Lower lobe of right lung (tissue), 2 donors: ENCODE results near the gene PHACTR1. TPM values are rescaled to one million over a fixed set of nuclear protein-coding genes. Genes with fewer than 3 reads are reported as not detected.

Experiments
- ATAC-seq, 2 donors: fragments of 200-7000 bp; cut with Tn5 transposase; one replicate each; pipeline ENCODE4 v1.9.1; 2020 to 2022; ENCODE audit warnings: mild to moderate bottlenecking in 2 of 2, moderate library complexity in 2 of 2
- DNase-seq: peaks from one replicate; pipeline ENCODE4 v3.0.0-alpha.2; 2020
- H3K27ac ChIP-seq: fragments of 200-600 bp; one replicate; pipeline ENCODE4 v1.8.0; 2022
- H3K27me3 ChIP-seq: fragments of 200-600 bp; one replicate; pipeline ENCODE4 v1.8.0; 2022; ENCODE audit warnings: low read depth
- H3K36me3 ChIP-seq: fragments of 200-600 bp; one replicate; pipeline ENCODE4 v1.8.0; 2022; ENCODE audit warnings: mild to moderate bottlenecking
- H3K4me1 ChIP-seq: fragments of 200-600 bp; one replicate; pipeline ENCODE4 v1.8.0; 2022
- H3K4me3 ChIP-seq: fragments of 200-600 bp; one replicate; pipeline ENCODE4 v1.8.0; 2022; ENCODE audit warnings: mild to moderate bottlenecking
- H3K9me3 ChIP-seq: fragments of 200-600 bp; one replicate; pipeline ENCODE4 v1.8.0; 2022
- CTCF ChIP-seq: fragments of 200-600 bp; IDR thresholded peaks from one replicate; pipeline ENCODE4 v1.8.0; 2022; ENCODE audit warnings: antibody characterized with exemption, mild to moderate bottlenecking
- intact Hi-C: fragments of 100-400 bp; cut with DNase I; formaldehyde crosslinking; loops from one replicate; pipeline ENCODE4 v1.11.0; 2022
- total RNA-seq: library from RNA; stranded (reverse); fragmentation: NEBNext Ultra II Directional; extraction: Animal tissue kit (Norgen Biotek cat#: 25700); gene quantifications from one replicate; pipeline ENCODE4 v1.2.1, GENCODE V29; 2021
- donor health status: DM: no; HTN: yes; CAD: no; lungs with severe emphysema.

Gene PHACTR1
- total RNA-seq, 1 donor from 2014 or later, result 91.0 TPM

DNA sequence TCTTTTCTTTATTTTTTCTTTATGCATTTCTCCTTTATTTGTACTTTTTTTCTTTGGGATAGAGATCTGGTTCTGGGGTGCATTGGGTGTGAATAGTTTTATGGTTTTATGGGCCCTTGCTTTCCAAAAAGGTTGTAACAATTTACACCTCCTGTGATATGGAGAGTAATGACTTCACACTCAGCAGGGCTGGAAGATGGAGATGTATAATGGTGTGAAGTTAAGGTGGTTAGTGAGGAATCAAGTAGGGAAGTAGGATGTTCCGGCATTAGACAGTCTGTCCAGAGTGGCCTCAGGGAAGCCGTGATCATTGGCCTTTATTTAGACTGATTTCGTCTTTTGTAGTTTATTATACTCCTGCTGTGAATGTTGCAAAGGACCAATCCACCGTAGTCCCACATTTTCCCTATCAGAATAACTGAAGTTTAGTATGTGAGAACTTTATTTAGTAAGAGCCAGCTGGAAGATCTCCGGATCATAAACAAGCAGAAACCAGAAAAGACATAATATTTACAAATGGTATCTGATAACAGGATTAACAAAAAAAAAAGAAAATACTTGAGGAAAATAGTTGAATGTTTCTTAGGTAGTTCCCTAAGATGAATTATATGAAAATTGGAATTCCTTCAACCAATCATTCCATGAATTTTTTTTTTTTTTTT lies 356.2 kb downstream of the PHACTR1 start:
- no peaks in the 10 kb centered on the region for H3K27me3 ChIP-seq
- H3K27ac ChIP-seq, result no peak overlapping the region
- no peaks in the 10 kb centered on the region for H3K36me3 ChIP-seq
- intact Hi-C loops, result no loop called here
- no peak for TF ChIP-seq CTCF
- DNase-seq, result no peak
- H3K9me3 ChIP-seq, result no peaks in the 10 kb centered on the region
- no peak for ATAC-seq
- H3K4me3 ChIP-seq, result no peak overlapping the region
- peaks cover 23% of the 10 kb centered on the region for H3K4me1 ChIP-seq

DNA sequence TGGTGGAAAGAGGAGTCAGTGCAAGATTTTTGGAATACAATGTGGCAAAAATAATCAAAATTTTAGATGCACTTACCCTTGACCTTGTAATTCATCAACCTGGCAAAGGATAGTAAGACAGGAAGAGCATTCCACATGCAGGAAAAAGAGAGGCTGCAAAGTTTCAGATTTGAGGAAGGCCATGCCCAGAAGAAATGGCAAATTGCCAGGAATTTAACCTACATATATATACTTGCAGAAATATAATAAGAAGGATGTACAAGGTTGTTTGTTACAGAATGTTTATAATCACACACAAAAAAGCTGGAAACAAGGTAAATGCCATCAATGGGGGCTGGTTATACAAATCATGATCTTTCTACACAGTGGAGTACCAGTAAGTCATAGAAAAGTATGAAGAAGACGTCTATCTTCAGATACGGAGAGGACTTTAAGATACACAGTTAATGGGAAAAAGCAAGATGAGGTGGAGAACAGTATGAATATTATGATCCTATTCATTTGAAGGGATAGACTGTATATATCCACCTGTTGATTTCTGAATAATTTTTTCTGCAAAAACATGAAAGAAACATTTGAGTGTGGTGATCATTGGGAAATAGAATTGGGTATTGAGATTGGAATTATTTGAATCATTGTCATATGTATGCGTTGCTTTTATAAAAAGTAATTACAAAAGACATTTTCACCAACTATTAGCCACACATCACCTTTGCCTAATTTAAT lies 358.0 kb downstream of the PHACTR1 start:
- intact Hi-C loops, result no loop called here
- ATAC-seq, result no peak
- Histone ChIP-seq H3K4me3 (no peak overlapping the region), H3K9me3 (no peaks in the 10 kb centered on the region), H3K27ac (no peak overlapping the region), H3K27me3 (no peaks in the 10 kb centered on the region), H3K4me1 (peaks cover 23% of the 10 kb centered on the region), H3K36me3 (no peaks in the 10 kb centered on the region)
- TF ChIP-seq CTCF, result no peak
- DNase-seq, result no peak

DNA sequence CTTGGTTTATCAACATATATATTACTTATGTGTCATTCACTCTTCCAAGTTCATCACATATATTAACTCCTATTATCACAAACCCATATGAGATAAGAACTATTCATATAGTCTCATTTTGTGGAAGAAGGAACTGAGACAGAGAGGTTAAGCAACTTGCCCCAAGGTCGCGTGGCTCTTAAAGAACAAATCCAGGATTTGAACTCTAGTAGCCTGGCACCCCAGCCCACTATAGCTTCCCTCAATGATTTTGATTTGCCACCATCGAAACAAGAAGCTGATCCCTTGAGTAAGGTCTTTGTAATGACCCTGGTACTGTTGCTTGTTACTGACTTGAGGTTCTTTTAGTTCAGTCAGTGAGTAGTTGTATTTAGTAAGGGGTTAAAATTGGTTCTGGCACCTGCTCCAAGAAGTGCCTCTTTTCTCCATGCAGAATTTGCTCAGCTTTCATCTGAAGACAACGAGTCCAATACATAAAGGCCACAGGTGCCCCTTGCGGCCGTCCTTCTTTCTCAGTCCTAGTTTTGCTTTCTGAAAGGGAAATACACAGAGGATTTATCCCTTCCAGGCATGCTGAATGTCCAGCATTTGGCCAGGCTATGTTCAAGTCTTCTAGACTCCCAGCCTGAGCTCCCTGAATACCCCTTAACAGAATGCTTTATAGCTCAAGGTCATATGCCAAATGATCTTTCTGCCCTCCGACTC lies 358.7 kb downstream of the PHACTR1 start:
- no peak for TF ChIP-seq CTCF
- Histone ChIP-seq H3K27me3 (no peaks in the 10 kb centered on the region), H3K9me3 (no peaks in the 10 kb centered on the region), H3K4me3 (no peak overlapping the region), H3K27ac (no peak overlapping the region), H3K4me1 (peaks cover 23% of the 10 kb centered on the region), H3K36me3 (no peaks in the 10 kb centered on the region)
- ATAC-seq (no peak), DNase-seq (no peak)
- intact Hi-C loops, result no loop called here

GRCh38 chr6:13076575-13076974 lies 360.0 kb downstream of the PHACTR1 start:
- Histone ChIP-seq H3K27me3 (no peaks in the 10 kb centered on the region), H3K27ac (no peak overlapping the region), H3K36me3 (no peaks in the 10 kb centered on the region), H3K4me3 (no peak overlapping the region), H3K4me1 (peaks cover 22% of the 10 kb centered on the region), H3K9me3 (no peaks in the 10 kb centered on the region)
- intact Hi-C loops, result no loop called here
- ATAC-seq (no peak), DNase-seq (no peak)
- TF ChIP-seq CTCF, result no peak

- intact Hi-C loops, result no loop called here
- H3K27me3 ChIP-seq, result no peaks in the 10 kb centered on the region
- no peak overlapping the region for H3K4me3 ChIP-seq
- TF ChIP-seq CTCF, result no peak
- DNase-seq (no peak), ATAC-seq (no peak)
- H3K27ac ChIP-seq, result no peak overlapping the region
- H3K9me3 ChIP-seq, result no peaks in the 10 kb centered on the region
- H3K4me1 ChIP-seq, result peaks cover 17% of the 10 kb centered on the region
- no peaks in the 10 kb centered on the region for H3K36me3 ChIP-seq
These were observed 360.6 kb downstream of the PHACTR1 start for GRCh38 chr6:13077117-13077516.
